A673 (cell line): ENCODE results near the gene PDE4C. TPM values are rescaled to one million over a fixed set of nuclear protein-coding genes. Genes with fewer than 3 reads are reported as not detected.

Source experiments
- BruUV-seq: library from RNA; stranded (reverse); fragments of 400-500 nt; replicated peaks from 2 replicates; lab custom pipeline; 2021; lab: Mats Ljungman, UMichigan
- CTCF ChIA-PET: fragments of 300-600 bp; sonication (Branson Sonifier 250); formaldehyde crosslinking; loops from one replicate; lab custom pipeline; 2022; ENCODE audit warnings: antibody characterized with exemption; lab: Charles Lee
- POLR2A ChIA-PET: fragments of 300-600 bp; sonication (Branson Sonifier 250); formaldehyde crosslinking; loops from one replicate; lab custom pipeline; 2022; ENCODE audit warnings: antibody characterized with exemption; ENCODE audit not compliant: low non-redundant PET; lab: Charles Lee
- DNase-seq: peaks from one replicate; pipeline ENCODE4 v3.0.0-alpha.2; 2015; ENCODE audit warnings: low spot score
- H3K27ac ChIP-seq: fragments of 200-600 bp; sonication (generic); 2 replicates; pipeline ENCODE4 v1.5.1; 2016; ENCODE audit warnings: mixed run types, low read depth, mild to moderate bottlenecking, mixed read lengths, antibody characterized with exemption, low read length; ENCODE audit not compliant: poor library complexity, severe bottlenecking
- H3K27me3 ChIP-seq: fragments of 200-600 bp; sonication (generic); replicated peaks from 2 replicates; pipeline ENCODE4 v1.6.1; 2017; ENCODE audit warnings: mixed run types, low read depth, mild to moderate bottlenecking, mixed read lengths, antibody characterized with exemption, low read length; ENCODE audit not compliant: insufficient read depth, poor library complexity
- H3K36me3 ChIP-seq: fragments of 200-600 bp; sonication (generic); 2 replicates; pipeline ENCODE4 v1.6.1; 2016; ENCODE audit warnings: mixed run types, mild to moderate bottlenecking, mixed read lengths, antibody characterized with exemption, low read length; ENCODE audit not compliant: insufficient read depth, poor library complexity, severe bottlenecking
- H3K4me1 ChIP-seq: fragments of 200-600 bp; sonication (generic); 2 replicates; pipeline ENCODE4 v1.6.1; 2017; ENCODE audit warnings: mixed run types, mild to moderate bottlenecking, mixed read lengths, antibody characterized with exemption, low read length; ENCODE audit not compliant: insufficient read depth, poor library complexity, severe bottlenecking
- H3K4me3 ChIP-seq: fragments of 200-600 bp; sonication (generic); 2 replicates; pipeline ENCODE4 v1.5.1; 2016; ENCODE audit warnings: low read depth, mixed run types, mild to moderate bottlenecking, mixed read lengths, low read length; ENCODE audit not compliant: poor library complexity, severe bottlenecking
- H3K9me3 ChIP-seq: fragments of 200-600 bp; sonication (generic); 2 replicates; pipeline ENCODE4 v1.6.1; 2016; ENCODE audit warnings: mixed run types, low read depth, mild to moderate bottlenecking, mixed read lengths, antibody characterized with exemption, low read length; ENCODE audit not compliant: poor library complexity, severe bottlenecking
- EZH2 ChIP-seq: fragments of 200-600 bp; sonication (generic); IDR thresholded peaks from 2 replicates; pipeline ENCODE4 v1.6.1; 2017; ENCODE audit warnings: borderline replicate concordance, low read depth, mild to moderate bottlenecking, mixed read lengths, antibody characterized with exemption, low read length; ENCODE audit not compliant: poor library complexity, severe bottlenecking
- intact Hi-C: fragments of 100-400 bp; cut with micrococcal nuclease; formaldehyde crosslinking; loops from one replicate; pipeline ENCODE4 v1.10.0; 2022; ENCODE audit not compliant: unreplicated experiment
- total RNA-seq: library from RNA; stranded (reverse); gene quantifications from 2 replicates; pipeline ENCODE4 v1.2.3, GENCODE V29; 2021
- TF ChIP-seq, protein P1 (sequence below): fragments of 300-800, 200-600 bp; sonication (generic); conservative IDR thresholded peaks from 2 replicates; pipeline ENCODE4 v1.5.1; 2017; ENCODE audit warnings: low read depth, mild to moderate bottlenecking, antibody characterized with exemption, low read length, moderate library complexity, mixed read lengths

PDE4C gene
- total RNA-seq, 1 experiment from 2014 or later = not detected

GRCh38 chr19:18273561-18274218 lies 47.5 kb upstream of the PDE4C start:
- H3K9me3 ChIP-seq = no peaks in the 10 kb centered on the region
- intact Hi-C loops = no loop called here
- no peak for TF ChIP-seq EZH2
- TF ChIP-seq, protein P1, sequence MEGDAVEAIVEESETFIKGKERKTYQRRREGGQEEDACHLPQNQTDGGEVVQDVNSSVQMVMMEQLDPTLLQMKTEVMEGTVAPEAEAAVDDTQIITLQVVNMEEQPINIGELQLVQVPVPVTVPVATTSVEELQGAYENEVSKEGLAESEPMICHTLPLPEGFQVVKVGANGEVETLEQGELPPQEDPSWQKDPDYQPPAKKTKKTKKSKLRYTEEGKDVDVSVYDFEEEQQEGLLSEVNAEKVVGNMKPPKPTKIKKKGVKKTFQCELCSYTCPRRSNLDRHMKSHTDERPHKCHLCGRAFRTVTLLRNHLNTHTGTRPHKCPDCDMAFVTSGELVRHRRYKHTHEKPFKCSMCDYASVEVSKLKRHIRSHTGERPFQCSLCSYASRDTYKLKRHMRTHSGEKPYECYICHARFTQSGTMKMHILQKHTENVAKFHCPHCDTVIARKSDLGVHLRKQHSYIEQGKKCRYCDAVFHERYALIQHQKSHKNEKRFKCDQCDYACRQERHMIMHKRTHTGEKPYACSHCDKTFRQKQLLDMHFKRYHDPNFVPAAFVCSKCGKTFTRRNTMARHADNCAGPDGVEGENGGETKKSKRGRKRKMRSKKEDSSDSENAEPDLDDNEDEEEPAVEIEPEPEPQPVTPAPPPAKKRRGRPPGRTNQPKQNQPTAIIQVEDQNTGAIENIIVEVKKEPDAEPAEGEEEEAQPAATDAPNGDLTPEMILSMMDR = no peak

GRCh38 chr19:18271433-18271841 lies 45.2 kb upstream of the PDE4C start:
- TF ChIP-seq, protein P1 = no peak
- TF ChIP-seq EZH2 = no peak
- POLR2A ChIA-PET = no interaction called here
- Histone ChIP-seq H3K4me3 (no peak overlapping the region), H3K27me3 (no peaks in the 10 kb centered on the region), H3K27ac (no peak overlapping the region), H3K4me1 (no peaks in the 10 kb centered on the region), H3K36me3 (peaks cover 34% of the 10 kb centered on the region), H3K9me3 (no peaks in the 10 kb centered on the region)
- intact Hi-C loops = no loop called here
- CTCF ChIA-PET = interaction anchor here (0.6 to 1.2 kb wide), 3 partner anchors 68 to 243 kb away, joined by 4 to 6 read pairs (median 4); no protein-coding TSS in a partner anchor
- DNase-seq = no peak
- no TSS peak for BruUV-seq

More at GRCh38 chr19:18273561-18274218, 47.5 kb upstream of the PDE4C start:
- no peak overlapping the region for H3K27ac ChIP-seq
- CTCF ChIA-PET = interaction anchor here (1.0 kb wide), 1 partner anchor 136 kb away, joined by 5 read pairs; no protein-coding TSS in a partner anchor
- H3K4me1 ChIP-seq = peaks cover 9% of the 10 kb centered on the region
- no peaks in the 10 kb centered on the region for H3K27me3 ChIP-seq
- no peak for DNase-seq
- POLR2A ChIA-PET = no interaction called here
- no TSS peak for BruUV-seq
- H3K4me3 ChIP-seq = no peak overlapping the region
- peaks cover 29% of the 10 kb centered on the region for H3K36me3 ChIP-seq

DNA sequence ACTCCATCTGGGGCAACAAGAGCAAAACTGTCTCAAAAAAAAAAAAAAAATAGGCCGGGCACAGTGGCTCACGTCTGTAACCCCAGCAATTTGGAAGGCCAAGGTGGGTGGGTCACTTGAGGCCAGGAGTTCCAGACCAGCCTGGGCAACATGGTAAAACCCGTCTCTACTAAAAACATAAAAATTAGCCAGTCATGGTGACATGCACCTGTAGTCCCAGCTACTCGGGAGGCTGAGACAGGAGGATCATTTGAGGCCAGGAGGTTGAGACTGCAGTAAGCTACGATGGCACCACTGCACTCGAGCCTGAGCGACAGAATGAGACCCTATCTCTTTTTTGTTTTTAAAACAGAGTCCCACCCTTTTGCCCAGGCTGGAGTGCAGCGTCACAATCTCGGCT lies 44.1 kb upstream of the PDE4C start:
- Histone ChIP-seq H3K4me1 (no peaks in the 10 kb centered on the region), H3K27ac (no peak overlapping the region), H3K27me3 (no peaks in the 10 kb centered on the region), H3K36me3 (peaks cover 34% of the 10 kb centered on the region), H3K4me3 (no peak overlapping the region), H3K9me3 (no peaks in the 10 kb centered on the region)
- BruUV-seq = no TSS peak
- POLR2A ChIA-PET = no interaction called here
- CTCF ChIA-PET = interaction anchor here (0.6 to 1.3 kb wide), 3 partner anchors 9 to 161 kb away, joined by 3 to 9 read pairs (median 7); no protein-coding TSS in a partner anchor
- no peak for DNase-seq
- intact Hi-C loops = no loop called here
- TF ChIP-seq, protein P1 = no peak
- no peak for TF ChIP-seq EZH2
